ENCODE measurements around the gene PLB1.

- TF ChIP-seq EZH2 (IDR thresholded peaks at IDR 0.05; ENCODE audit: insufficient read depth, poor library complexity, severe bottlenecking), result no peak
- no peak for TF ChIP-seq EZH2phosphoT487 (IDR thresholded peaks at IDR 0.05; ENCODE audit: insufficient read depth, low read depth)
These were observed 30.5 kb upstream of the PLB1 start for GRCh38 chr2:28465148-28465885.
